ENCODE measurements around the gene SYT17.

The SYT17 gene

DNA sequence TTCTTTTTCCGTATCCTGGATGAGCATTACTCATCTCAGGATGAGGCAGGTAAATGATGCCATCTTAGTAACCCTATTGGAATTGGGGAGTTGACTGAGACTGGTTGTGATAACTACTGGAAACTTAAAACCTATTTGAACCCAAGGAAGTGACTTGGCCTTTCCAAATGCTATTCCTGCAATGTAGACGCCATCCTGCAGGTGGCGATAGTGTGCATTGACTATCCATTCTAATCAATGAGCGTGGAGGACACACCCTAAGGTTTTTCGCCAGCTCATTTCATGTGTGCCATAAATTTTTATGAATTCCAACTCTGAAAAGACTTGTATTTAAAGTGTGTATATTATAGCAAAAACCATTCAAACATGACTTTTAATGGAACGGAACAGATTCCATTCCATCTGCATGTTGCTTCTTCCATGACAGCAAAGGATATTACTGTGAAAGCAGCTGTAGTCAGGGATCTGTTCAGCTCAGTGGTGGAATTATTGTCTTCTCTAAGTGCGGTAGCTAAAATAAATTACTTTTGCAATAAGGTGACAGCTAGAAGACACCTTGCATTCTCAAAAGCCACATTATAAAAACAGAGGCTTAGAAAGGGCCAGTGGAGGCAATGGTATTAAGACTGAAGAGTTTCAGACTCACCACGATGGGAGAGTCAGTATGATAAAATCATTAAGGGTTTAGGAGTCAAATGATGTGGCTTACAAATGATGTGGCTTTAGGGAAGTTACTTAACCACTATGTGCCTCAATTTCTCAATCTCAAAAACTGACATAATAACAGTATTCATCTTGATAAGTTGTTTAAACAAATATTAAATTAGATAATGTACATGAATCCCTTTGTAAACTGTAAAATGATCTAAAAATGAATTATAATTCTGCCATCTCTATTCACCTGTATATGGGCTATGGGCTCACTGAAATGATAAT, 55.5 kb downstream of the SYT17 start:
- no peak for DNase-seq

- no peak for DNase-seq
These were observed 57.6 kb downstream of the SYT17 start for GRCh38 chr16:19225651-19226050.

GRCh38 chr16:19227643-19228042, 59.6 kb downstream of the SYT17 start:
- DNase-seq = no peak

GRCh38 chr16:19228052-19228451, 60.0 kb downstream of the SYT17 start:
- DNase-seq = no peak

- no peak for DNase-seq
These were observed 60.5 kb downstream of the SYT17 start for GRCh38 chr16:19228575-19228974.

DNA sequence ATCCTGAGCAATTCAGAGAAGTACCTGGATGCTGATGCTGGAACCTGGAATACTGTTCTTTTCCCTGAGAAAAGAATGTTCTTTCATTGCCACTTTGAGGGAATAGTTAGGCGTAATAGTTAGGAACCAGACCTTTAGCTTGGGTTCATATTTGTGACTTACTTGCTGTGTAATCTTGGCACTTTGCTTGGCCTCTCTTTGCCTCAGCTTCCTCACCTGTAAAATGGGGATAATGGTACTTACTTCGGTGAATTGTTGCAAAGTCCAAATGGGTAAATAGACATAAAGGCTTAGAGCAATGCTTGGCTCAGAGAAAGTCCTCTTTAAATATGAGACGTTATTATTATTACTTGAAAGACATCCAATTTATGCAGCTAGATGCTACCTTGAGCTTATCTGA, 62.5 kb downstream of the SYT17 start:
- DNase-seq = no peak

DNA sequence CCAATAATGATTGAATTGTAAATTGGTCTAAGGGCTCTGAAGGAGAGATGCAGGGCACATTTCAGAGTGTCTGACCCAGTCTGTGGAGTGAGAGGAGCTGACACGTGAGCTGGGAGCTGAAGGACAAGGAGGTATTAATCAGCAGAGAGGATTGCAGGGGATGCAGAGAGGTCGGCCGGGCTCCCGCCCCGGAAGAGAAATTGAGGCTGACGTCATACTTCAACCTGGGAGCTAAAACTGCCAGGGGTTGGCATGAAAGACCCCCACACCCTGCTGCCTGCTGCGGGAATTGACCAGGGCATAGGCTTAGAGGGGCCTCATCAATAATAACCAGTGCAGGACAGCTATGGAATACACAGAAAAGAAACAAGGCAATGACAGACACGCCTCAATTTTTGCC, 63.8 kb downstream of the SYT17 start:
- DNase-seq = no peak

DNA sequence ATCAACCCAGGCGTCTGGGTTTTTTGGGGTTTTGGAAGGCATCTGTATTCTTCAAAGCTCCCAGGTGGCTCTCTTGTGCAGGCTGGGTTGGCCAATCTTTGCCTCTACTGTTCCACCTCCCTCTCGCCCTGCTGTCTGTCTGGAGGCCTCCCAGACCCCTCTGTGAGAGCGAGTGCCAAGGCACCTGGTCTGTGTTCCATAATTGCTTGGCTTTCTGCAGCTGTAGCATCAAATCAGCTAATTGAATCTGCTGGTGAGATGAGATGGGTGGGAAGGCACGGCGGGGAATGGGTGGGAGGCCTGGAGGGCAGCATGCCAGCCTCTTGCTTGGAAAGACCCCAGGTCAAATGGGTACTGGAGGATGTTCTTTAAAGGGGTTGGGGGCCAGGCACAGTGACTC, 64.9 kb downstream of the SYT17 start:
- DNase-seq = no peak

DNA sequence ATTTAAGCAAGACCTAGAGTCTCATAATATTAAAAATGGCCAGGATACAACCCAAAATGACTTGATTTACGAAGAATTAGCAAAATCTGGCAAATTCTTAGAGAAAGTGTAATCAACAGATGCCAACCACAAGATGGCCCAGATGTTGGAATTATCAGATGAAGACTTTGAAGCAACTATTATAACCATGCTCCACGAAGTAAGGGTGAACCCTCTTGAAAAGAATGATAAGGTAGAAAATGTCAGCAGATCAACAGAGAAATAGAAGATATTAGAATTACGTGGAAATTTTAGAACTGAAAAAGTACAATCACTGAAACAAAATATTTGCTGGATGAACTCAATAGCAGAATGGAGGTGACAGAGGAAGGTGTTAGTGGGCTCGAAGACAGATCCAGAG, 67.4 kb downstream of the SYT17 start:
- no peak for DNase-seq

- no peak for DNase-seq
These were observed 67.8 kb downstream of the SYT17 start for GRCh38 chr16:19235886-19236285.

DNA sequence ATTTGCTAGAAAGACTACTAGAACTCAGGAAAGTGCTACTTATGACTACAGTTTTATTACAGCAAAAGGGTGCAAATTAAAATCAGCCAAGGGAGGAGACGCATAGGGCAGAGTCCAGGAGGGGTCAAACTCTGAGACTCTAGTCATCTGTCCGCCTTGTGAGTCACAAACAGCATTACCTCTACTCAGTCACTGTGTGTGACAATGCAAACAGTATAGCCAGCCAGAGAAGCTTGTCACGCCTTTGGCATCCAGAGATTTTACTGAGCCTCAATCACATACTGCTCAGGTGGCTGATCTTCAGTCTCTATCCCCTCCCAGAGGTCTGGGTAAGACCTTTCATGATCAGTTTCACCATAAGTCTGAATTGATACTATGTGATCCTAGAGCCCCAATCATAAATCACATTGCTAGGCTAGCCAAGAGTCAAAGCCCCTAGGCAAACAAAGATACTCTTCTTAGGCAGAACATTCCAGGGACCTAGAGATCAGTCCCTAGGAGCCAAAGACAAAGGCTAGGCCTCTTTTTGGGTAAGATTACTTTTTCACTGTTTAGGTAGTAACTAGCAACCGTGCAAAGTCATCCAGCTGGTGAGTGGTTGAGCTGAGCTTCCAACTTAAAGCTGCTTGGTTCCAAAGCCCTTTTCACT, 68.6 kb downstream of the SYT17 start:
- no peak for DNase-seq

GRCh38 chr16:19238406-19238805, 70.4 kb downstream of the SYT17 start:
- no peak for DNase-seq

GRCh38 chr16:19239511-19240155, 71.6 kb downstream of the SYT17 start:
- DNase-seq = no peak

- DNase-seq = no peak
These were observed 72.5 kb downstream of the SYT17 start for GRCh38 chr16:19240494-19240893.

GRCh38 chr16:19241512-19241911, 73.5 kb downstream of the SYT17 start:
- no peak for DNase-seq

DNA sequence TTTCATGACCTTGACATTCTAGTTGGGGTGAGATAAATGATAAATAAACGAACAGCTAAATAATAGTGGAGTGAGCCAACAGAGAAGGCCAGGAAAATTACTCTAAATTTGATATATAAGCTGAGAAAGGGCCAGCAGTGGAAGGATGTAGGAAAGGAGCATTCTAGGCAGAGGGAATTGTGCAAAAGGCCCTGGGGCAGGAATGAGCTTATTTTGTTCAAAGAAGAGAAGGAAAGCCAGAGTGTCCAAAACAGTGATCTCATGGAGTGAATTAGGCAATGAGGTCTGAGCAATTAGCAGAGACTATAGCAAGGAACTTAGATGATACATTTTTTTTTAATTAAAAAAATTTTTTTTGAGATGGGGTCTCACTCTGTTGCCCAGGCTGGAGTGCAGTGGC, 74.1 kb downstream of the SYT17 start:
- DNase-seq = no peak

DNA sequence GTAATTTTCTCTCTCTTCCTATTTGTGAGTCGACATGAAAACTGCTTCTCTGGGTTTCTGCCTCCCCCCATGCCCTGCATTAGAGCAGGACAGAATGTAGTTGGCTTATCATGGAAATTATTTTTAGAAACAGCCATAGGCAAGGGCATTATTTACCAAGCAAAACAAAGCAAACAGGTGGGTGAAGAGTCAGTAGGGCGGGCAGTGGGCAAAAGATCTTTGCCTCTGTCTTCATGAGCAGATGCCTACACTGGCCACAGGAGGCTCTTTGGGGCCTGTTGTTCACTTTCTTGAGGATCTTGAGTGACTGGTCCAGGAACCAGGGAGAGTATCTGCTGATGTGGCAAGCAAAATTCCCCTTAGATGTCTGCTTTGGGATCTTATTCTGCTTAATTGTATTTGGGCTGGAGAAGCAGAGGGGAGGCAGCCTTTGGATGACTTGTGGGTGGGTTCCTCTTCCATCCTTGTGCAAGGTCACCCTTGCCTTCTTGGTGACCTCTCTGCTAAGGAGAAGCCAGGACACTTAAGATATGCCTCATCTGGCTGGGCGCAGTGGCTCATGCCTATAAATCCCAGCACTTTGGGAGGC, 75.0 kb downstream of the SYT17 start:
- no peak for DNase-seq

DNA sequence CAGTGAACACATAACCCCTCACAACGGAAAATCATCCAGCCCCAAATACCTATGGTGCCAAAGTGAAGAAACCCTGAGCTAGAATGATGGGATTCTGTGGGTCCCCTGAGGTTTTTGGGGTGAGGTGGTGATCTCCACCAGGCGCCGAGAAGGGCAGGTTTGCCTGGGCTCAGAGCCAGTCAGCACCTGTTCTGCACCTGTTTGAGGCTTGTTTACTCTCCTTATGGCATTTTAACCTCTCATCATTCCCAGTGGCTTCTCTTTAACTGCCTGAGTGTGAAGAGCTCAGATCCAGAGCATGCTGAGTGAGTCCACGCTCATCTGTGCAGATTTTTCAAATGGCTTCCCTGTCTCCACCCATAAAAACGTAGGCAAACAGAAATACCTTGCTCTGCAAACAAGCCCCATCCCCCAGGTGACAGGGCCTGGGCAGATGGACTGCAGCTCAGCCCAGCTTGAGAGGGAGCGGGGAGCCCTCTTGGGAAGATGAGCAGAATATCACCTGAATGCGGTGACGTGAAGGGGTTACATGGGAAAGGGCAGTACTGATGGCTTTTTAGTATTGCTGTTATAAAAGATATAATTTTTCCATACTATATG, 77.4 kb downstream of the SYT17 start:
- no peak for DNase-seq

- DNase-seq = no peak
These were observed 84.9 kb downstream of the SYT17 start for GRCh38 chr16:19252904-19253303.

- no peak for DNase-seq
These were observed 86.6 kb downstream of the SYT17 start for GRCh38 chr16:19254611-19255010.

DNA sequence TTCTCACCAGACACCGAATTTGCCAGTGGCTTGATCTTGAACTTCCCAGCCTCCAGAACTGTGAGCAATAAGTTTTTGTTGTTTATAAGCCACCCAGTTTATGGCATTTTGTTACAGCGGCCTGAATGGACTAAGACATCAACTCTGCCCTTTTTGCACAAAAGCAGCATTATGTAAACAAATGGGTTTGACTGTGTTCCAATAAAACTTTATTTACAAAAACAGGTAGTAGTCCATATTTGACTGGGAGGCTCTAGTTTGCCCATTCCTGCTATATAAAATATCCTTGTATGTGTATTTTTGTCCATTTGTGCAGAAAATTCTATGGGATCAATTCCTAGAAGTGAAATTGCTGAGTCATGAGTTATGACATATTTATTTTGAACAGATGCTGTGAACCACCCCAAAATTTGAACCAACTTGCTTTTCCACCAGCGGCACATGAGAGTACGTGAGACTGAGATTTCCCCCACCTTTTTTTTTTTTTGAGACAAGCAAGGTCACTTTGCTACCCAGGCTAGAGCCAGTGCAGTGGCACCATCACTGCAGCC, 96.2 kb downstream of the SYT17 start:
- no peak for DNase-seq

DNA sequence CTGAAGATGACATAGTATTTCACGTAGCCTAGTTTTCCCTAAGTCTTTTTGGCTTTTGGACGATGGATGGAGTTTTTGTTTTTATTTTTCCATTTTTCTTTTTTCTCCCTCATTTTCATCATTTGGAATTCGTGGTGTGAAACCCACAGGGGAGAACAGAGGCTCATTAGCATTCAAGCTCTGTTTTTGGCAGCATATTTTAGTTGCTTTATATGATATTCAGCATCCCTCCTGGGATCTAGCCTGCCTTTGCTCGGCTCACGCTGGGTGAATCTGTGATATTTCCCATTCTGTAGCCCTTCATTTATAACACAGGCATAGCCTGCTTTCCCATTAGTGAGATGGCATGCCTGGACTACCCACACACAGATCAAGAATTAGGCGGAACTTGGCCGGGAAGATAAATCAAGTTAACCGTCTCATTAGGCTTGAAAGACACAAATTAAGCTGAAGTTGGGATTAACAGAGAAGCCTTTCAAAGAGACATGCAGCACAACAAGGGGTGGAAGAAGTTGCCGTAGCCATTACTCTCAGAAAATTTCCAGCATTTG, 97.4 kb downstream of the SYT17 start:
- DNase-seq = no peak

Data from activated T-cell treated with anti-CD3 and anti-CD28 coated beads for 4 hours (primary cell).